ENCODE measurements around the gene TANGO6.

The TANGO6 gene

DNA sequence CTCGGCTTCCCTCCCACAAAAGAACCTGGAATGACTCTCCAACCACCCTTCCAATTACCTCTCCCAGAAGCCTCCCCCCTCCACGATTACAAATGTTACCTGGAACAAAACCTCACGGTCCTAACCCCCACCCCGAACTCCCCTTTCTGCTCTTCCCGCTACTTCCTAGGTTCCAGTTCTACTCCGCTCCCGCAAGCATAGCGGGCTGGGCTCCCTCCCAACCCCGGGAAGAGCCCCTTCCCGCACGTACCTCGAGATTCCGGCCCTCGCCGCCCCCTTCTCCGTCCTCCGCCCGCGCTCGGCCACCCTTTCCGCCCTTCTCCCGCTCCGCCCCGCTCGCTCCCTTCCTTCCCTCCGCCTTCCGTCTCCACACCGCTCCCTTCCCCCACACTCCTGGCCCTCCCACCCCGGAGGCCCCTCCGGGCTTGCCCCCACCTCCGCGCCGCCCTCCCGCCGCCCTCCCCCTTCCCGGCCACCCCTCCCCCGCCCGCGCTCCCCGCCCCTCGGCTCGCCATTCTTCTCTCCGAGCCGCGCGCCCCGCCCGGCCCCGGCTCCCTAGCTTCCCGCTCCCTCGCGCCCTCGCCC, 288.6 kb downstream of the TANGO6 start:
- Histone ChIP-seq H3K4me3 (ENCODE audit: low read length) (peak overlapping the region; percentile 95), H3K4me1 (ENCODE audit: control insufficient read depth, insufficient read depth, low read length) (peaks cover 13% of the 10 kb centered on the region), H3K27me3 (ENCODE audit: control insufficient read depth, insufficient read depth, low read length) (no peaks in the 10 kb centered on the region), H3K27ac (ENCODE audit: low read depth, low read length) (peak overlapping the region; percentile 85), H3K36me3 (ENCODE audit: control insufficient read depth, insufficient read depth, low read length) (no peaks in the 10 kb centered on the region), H3K9ac (ENCODE audit: low read length) (peak overlapping the region; percentile 75)

GRCh38 chr16:69132424-69133252, 289.3 kb downstream of the TANGO6 start, which contains the start of the genes CHTF8 and UTP4:
TSS of gene CHTF8 (minus strand) at chr16:69132588. CDS start at chr16:69121458, 11,130 bp downstream.
TSS of gene UTP4 (plus strand) at chr16:69132649. CDS start at chr16:69133460, 811 bp downstream.
- H3K9ac ChIP-seq (ENCODE audit: low read length): peak within 1 kb of the TSS; percentile 75
- no peaks in the 10 kb centered on the region for H3K36me3 ChIP-seq (ENCODE audit: control insufficient read depth, insufficient read depth, low read length)
- H3K4me1 ChIP-seq (ENCODE audit: control insufficient read depth, insufficient read depth, low read length): peaks cover 13% of the 10 kb centered on the region

DNA sequence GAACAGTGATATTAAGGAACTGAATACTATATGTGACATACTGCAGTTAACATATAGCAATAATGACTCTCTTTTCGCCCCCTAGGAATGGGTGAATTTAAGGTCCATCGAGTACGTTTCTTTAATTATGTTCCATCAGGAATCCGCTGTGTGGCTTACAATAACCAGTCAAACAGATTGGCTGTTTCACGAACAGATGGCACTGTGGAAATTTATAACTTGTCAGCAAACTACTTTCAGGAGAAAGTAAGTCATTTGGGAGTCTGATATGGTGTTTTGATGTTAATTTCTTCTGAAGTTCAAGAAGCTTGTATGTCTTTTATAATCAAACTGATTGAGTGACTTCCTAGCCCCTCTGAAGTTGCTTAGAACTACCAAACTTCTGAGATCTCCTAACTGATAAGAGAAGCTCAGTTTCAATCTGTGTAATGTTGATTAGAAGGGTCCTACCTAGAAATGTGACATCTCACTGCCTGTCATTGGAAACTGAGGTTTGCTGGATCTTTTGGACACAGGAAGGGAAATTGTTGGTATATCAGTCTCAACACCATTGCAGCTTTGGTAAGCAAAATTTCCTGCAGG, 290.1 kb downstream of the TANGO6 start:
- Histone ChIP-seq H3K9ac (ENCODE audit: low read length) (no peak overlapping the region), H3K4me3 (ENCODE audit: low read length) (peak overlapping the region; percentile 95), H3K36me3 (ENCODE audit: control insufficient read depth, insufficient read depth, low read length) (peaks cover 2% of the 10 kb centered on the region), H3K4me1 (ENCODE audit: control insufficient read depth, insufficient read depth, low read length) (peaks cover 13% of the 10 kb centered on the region), H3K27ac (ENCODE audit: low read depth, low read length) (no peak overlapping the region), H3K27me3 (ENCODE audit: control insufficient read depth, insufficient read depth, low read length) (no peaks in the 10 kb centered on the region)

More at GRCh38 chr16:69132424-69133252, 289.3 kb downstream of the TANGO6 start, which contains the start of the genes CHTF8 and UTP4:
- peak within 1 kb of the TSS; percentile 95 for H3K4me3 ChIP-seq (ENCODE audit: low read length)
- peak within 1 kb of the TSS; percentile 85 for H3K27ac ChIP-seq (ENCODE audit: low read depth, low read length)
- no peaks in the 10 kb centered on the region for H3K27me3 ChIP-seq (ENCODE audit: control insufficient read depth, insufficient read depth, low read length)
